PC-9 (cell line): ENCODE data around the gene CADM2. TPM values are rescaled to one million over a fixed set of nuclear protein-coding genes. Genes with fewer than 3 reads are reported as not detected.

ENCODE experiments used
- BruUV-seq: library from RNA; stranded (reverse); fragments of 400-500 nt; replicated peaks from 2 replicates; lab custom pipeline; 2021; lab: Mats Ljungman, UMichigan
- CTCF ChIA-PET: fragments of 300-600 bp; sonication (Branson Sonifier 250); formaldehyde crosslinking; loops from one replicate; lab custom pipeline; 2022; ENCODE audit warnings: antibody characterized with exemption; lab: Charles Lee
- POLR2A ChIA-PET: fragments of 300-600 bp; sonication (Branson Sonifier 250); formaldehyde crosslinking; loops from one replicate; lab custom pipeline; 2022; ENCODE audit warnings: antibody characterized with exemption; ENCODE audit not compliant: unreplicated experiment; lab: Charles Lee
- DNase-seq, 2 experiments: peaks; one replicate each; pipeline versions ENCODE4 v3.0.0 to v3.0.0-alpha.2; 2015 to 2022; ENCODE audit warnings: mixed read lengths in 1 of 2
- H2AFZ ChIP-seq: fragments of 200-600 bp; sonication (generic); 2 replicates; pipeline ENCODE4 v1.8.1; 2017; ENCODE audit warnings: antibody characterized with exemption
- H3F3A ChIP-seq: fragments of 200-600 bp; sonication (generic); 2 replicates; pipeline ENCODE4 v1.8.1; 2017; ENCODE audit warnings: antibody characterized with exemption, mild to moderate bottlenecking, low read depth; ENCODE audit not compliant: insufficient read depth
- H3K27ac ChIP-seq: fragments of 200-600 bp; sonication (generic); 2 replicates; pipeline ENCODE4 v1.6.1; 2016; ENCODE audit warnings: mixed run types
- H3K27me3 ChIP-seq: fragments of 200-600 bp; sonication (generic); 2 replicates; pipeline ENCODE4 v1.6.1; 2016; ENCODE audit warnings: low read depth, mixed run types; ENCODE audit not compliant: insufficient read depth
- H3K36me3 ChIP-seq: fragments of 200-600 bp; sonication (generic); 2 replicates; pipeline ENCODE4 v1.6.1; 2016; ENCODE audit warnings: low read depth, mixed run types
- H3K4me1 ChIP-seq: fragments of 200-600 bp; sonication (generic); replicated peaks from 2 replicates; pipeline ENCODE4 v1.6.1; 2016; ENCODE audit warnings: mixed run types; ENCODE audit not compliant: insufficient read depth
- H3K4me2 ChIP-seq: fragments of 200-600 bp; sonication (generic); 2 replicates; pipeline ENCODE4 v1.6.1; 2017; ENCODE audit warnings: mixed run types
- H3K4me3 ChIP-seq: fragments of 200-600 bp; sonication (generic); 2 replicates; pipeline ENCODE4 v1.6.1; 2016; ENCODE audit warnings: mixed run types
- H3K79me2 ChIP-seq: fragments of 200-600 bp; sonication (generic); 2 replicates; pipeline ENCODE4 v1.6.1; 2017; ENCODE audit warnings: low read depth, mixed run types
- H3K9me2 ChIP-seq: fragments of 200-600 bp; sonication (generic); 2 replicates; pipeline ENCODE4 v1.8.1; 2017; ENCODE audit warnings: mild to moderate bottlenecking; ENCODE audit not compliant: insufficient read depth
- H3K9me3 ChIP-seq: fragments of 200-600 bp; sonication (generic); 2 replicates; pipeline ENCODE4 v1.8.1; 2016; ENCODE audit warnings: low read depth; ENCODE audit not compliant: insufficient read depth
- H4K20me1 ChIP-seq: fragments of 200-600 bp; sonication (generic); 2 replicates; pipeline ENCODE4 v1.8.1; 2017; ENCODE audit not compliant: insufficient read depth
- CTCF ChIP-seq: fragments of 200-600 bp; sonication (generic); conservative IDR thresholded peaks from 2 replicates; pipeline ENCODE4 v1.6.1; 2017; ENCODE audit warnings: mixed run types, antibody characterized with exemption, mild to moderate bottlenecking, moderate library complexity
- EZH2 ChIP-seq: fragments of 200-600 bp; sonication (generic); IDR thresholded peaks from 2 replicates; pipeline ENCODE4 v1.8.0; 2017; ENCODE audit warnings: antibody characterized with exemption, low read depth
- intact Hi-C: fragments of 100-400 bp; cut with micrococcal nuclease; formaldehyde crosslinking; loops from one replicate; pipeline ENCODE4 v1.10.0; 2022; ENCODE audit not compliant: unreplicated experiment
- total RNA-seq: library from RNA; stranded (reverse); gene quantifications from 2 replicates; pipeline ENCODE4 v1.2.3, GENCODE V29; 2021

Gene CADM2
- total RNA-seq, 1 experiment from 2014 or later = 0.59 TPM

- no peaks in the 10 kb centered on the region for H3K9me2 ChIP-seq
- DNase-seq = no peak
- H3K79me2 ChIP-seq = no peaks in the 10 kb centered on the region
- intact Hi-C loops = no loop called here
- no TSS peak for BruUV-seq
- H3K4me1 ChIP-seq = no peaks in the 10 kb centered on the region
- ChIA-PET CTCF (no interaction called here), POLR2A (no interaction called here)
- H3K27me3 ChIP-seq = no peaks in the 10 kb centered on the region
- no peak overlapping the region for H2AFZ ChIP-seq
- no peaks in the 10 kb centered on the region for H3K36me3 ChIP-seq
- no peak overlapping the region for H3K4me2 ChIP-seq
- H3K9me3 ChIP-seq = no peaks in the 10 kb centered on the region
- H3K27ac ChIP-seq = no peak overlapping the region
- H4K20me1 ChIP-seq = no peaks in the 10 kb centered on the region
- no peak for TF ChIP-seq EZH2
- no peak for TF ChIP-seq CTCF
- H3K4me3 ChIP-seq = no peak overlapping the region
- no peaks in the 10 kb centered on the region for H3F3A ChIP-seq
These were observed 630.4 kb downstream of the CADM2 start for GRCh38 chr3:85589145-85589544.

- Histone ChIP-seq H3K9me2 (no peaks in the 10 kb centered on the region), H2AFZ (no peak overlapping the region), H3K9me3 (no peaks in the 10 kb centered on the region), H3K4me1 (no peaks in the 10 kb centered on the region), H3K4me2 (no peak overlapping the region), H4K20me1 (no peaks in the 10 kb centered on the region), H3F3A (no peaks in the 10 kb centered on the region), H3K4me3 (no peak overlapping the region), H3K79me2 (no peaks in the 10 kb centered on the region), H3K27ac (no peak overlapping the region), H3K36me3 (no peaks in the 10 kb centered on the region), H3K27me3 (no peaks in the 10 kb centered on the region)
- POLR2A ChIA-PET = no interaction called here
- TF ChIP-seq CTCF (no peak), EZH2 (no peak)
- intact Hi-C loops = no loop called here
- CTCF ChIA-PET = interaction anchor here (0.6 kb wide), 1 partner anchor 405 kb away, joined by 3 read pairs; no protein-coding TSS in a partner anchor
- no peak for DNase-seq
- no TSS peak for BruUV-seq
These were observed 632.7 kb downstream of the CADM2 start for GRCh38 chr3:85591451-85591850.

- intact Hi-C loops = no loop called here
- no peak for DNase-seq
- no peak for TF ChIP-seq EZH2
- no TSS peak for BruUV-seq
- POLR2A ChIA-PET = no interaction called here
- CTCF ChIA-PET = no interaction called here
- H3K27me3 ChIP-seq = no peaks in the 10 kb centered on the region
- no peak overlapping the region for H3K27ac ChIP-seq
- H2AFZ ChIP-seq = no peak overlapping the region
- H3K9me3 ChIP-seq = no peaks in the 10 kb centered on the region
- H3K79me2 ChIP-seq = no peaks in the 10 kb centered on the region
- H3K4me1 ChIP-seq = no peaks in the 10 kb centered on the region
- no peak overlapping the region for H3K4me2 ChIP-seq
- H3K9me2 ChIP-seq = no peaks in the 10 kb centered on the region
- no peak overlapping the region for H3K4me3 ChIP-seq
- H4K20me1 ChIP-seq = no peaks in the 10 kb centered on the region
- no peaks in the 10 kb centered on the region for H3K36me3 ChIP-seq
- H3F3A ChIP-seq = no peaks in the 10 kb centered on the region
These were observed 633.5 kb downstream of the CADM2 start for GRCh38 chr3:85592256-85592655.

- POLR2A ChIA-PET = no interaction called here
- CTCF ChIA-PET = no interaction called here
- TF ChIP-seq EZH2 = no peak
- Histone ChIP-seq H3K4me1 (no peaks in the 10 kb centered on the region), H3K4me2 (no peak overlapping the region), H3F3A (no peaks in the 10 kb centered on the region), H3K36me3 (no peaks in the 10 kb centered on the region), H3K27me3 (no peaks in the 10 kb centered on the region), H3K9me3 (no peaks in the 10 kb centered on the region), H2AFZ (no peak overlapping the region), H3K9me2 (no peaks in the 10 kb centered on the region), H3K27ac (no peak overlapping the region), H3K79me2 (no peaks in the 10 kb centered on the region), H4K20me1 (no peaks in the 10 kb centered on the region), H3K4me3 (no peak overlapping the region)
- no peak for DNase-seq
- no TSS peak for BruUV-seq
- intact Hi-C loops = no loop called here
These were observed 635.9 kb downstream of the CADM2 start for GRCh38 chr3:85594676-85595075.
